ENCODE measurements around the gene PAWR.

DNA sequence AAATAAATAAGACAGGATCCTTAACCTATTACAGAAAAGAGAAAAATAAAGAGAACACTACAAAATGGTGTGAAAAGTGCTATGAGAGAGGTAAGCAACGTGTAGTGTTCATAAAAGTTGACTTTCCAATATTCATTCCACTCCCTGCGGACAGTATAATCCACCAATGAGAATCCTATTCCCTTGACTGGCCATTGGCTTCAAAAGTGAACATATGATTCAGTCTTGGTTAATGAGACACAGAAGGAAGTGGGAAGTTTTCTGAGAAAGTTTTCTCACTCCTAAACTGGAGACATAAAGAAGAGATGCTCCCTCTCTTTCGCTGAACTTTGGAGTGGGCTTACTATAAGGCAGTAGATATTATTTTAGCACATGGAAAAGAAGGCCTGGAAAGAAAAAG, 153.1 kb downstream of the PAWR start:
- TF ChIP-seq, protein P1, sequence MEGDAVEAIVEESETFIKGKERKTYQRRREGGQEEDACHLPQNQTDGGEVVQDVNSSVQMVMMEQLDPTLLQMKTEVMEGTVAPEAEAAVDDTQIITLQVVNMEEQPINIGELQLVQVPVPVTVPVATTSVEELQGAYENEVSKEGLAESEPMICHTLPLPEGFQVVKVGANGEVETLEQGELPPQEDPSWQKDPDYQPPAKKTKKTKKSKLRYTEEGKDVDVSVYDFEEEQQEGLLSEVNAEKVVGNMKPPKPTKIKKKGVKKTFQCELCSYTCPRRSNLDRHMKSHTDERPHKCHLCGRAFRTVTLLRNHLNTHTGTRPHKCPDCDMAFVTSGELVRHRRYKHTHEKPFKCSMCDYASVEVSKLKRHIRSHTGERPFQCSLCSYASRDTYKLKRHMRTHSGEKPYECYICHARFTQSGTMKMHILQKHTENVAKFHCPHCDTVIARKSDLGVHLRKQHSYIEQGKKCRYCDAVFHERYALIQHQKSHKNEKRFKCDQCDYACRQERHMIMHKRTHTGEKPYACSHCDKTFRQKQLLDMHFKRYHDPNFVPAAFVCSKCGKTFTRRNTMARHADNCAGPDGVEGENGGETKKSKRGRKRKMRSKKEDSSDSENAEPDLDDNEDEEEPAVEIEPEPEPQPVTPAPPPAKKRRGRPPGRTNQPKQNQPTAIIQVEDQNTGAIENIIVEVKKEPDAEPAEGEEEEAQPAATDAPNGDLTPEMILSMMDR (IDR thresholded peaks at IDR 0.05; ENCODE audit: extremely low read depth in 1 of 2, insufficient read depth in 1 of 2, low read depth in 1 of 2, low read length in 2 of 2), result no peak
- TF ChIP-seq POLR2A (IDR thresholded peaks at IDR 0.05; ENCODE audit: low read depth, low read length) (no peak), EZH2 (IDR thresholded peaks at IDR 0.05; ENCODE audit: borderline replicate concordance, low read depth, low read length, severe bottlenecking) (no peak), MYC (IDR thresholded peaks at IDR 0.05; ENCODE audit: low read depth, low read length) (no peak), POLR2AphosphoS5 (IDR thresholded peaks at IDR 0.05; ENCODE audit: insufficient read depth, low read depth, low read length) (no peak), FOS (IDR thresholded peaks at IDR 0.05; ENCODE audit: borderline replicate concordance, insufficient read depth, low read length) (no peak), JUN (IDR thresholded peaks at IDR 0.05; ENCODE audit: borderline replicate concordance, insufficient read depth, insufficient read length, low read depth) (no peak), GATA2 (IDR thresholded peaks at IDR 0.05; ENCODE audit: insufficient read depth, insufficient read length, low read depth, low read length) (no peak)
- TF ChIP-seq, protein P2, sequence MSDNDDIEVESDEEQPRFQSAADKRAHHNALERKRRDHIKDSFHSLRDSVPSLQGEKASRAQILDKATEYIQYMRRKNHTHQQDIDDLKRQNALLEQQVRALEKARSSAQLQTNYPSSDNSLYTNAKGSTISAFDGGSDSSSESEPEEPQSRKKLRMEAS (IDR thresholded peaks at IDR 0.05; ENCODE audit: insufficient read depth, insufficient read length), result no peak

Data from endothelial cell of umbilical vein (primary cell).